H1 (cell line): ENCODE data around the gene FMN2. TPM values are rescaled to one million over a fixed set of nuclear protein-coding genes. Genes with fewer than 3 reads are reported as not detected.

Source experiments
- CTCF ChIA-PET: fragments of 300-600 bp; sonication (Branson Sonifier 250); formaldehyde crosslinking; loops from one replicate; lab custom pipeline; 2021; ENCODE audit not compliant: partially characterized antibody; lab: Charles Lee
- POLR2A ChIA-PET: fragments of 300-600 bp; sonication (Branson Sonifier 250); formaldehyde crosslinking; loops from one replicate; lab custom pipeline; 2021; ENCODE audit warnings: inconsistent platforms; ENCODE audit not compliant: partially characterized antibody; lab: Charles Lee
- DNase-seq, 2 experiments: peaks; one replicate each; pipeline versions ENCODE4 v3.0.0 to v3.0.0-alpha.2; 2010 to 2022; ENCODE audit warnings: low spot score in 2 of 2, low read depth in 1 of 2, mixed read lengths in 1 of 2
- FAIRE-seq: peaks from 2 replicates; lab custom pipeline; 2011; peaks lifted over from hg19 to GRCh38; lab: Jason Lieb, UNC
- H2AFZ ChIP-seq: 2 replicates; pipeline ENCODE4 v1.8.1; 2012; ENCODE audit warnings: low read length, inconsistent platforms
- H2AK5ac ChIP-seq: 2 replicates; pipeline ENCODE4 v1.6.1; 2013; ENCODE audit warnings: low read depth, low read length
- H2BK120ac ChIP-seq: replicated peaks from 2 replicates; pipeline ENCODE3; 2013; ENCODE audit warnings: low read depth, low read length, inconsistent platforms
- H2BK12ac ChIP-seq: 2 replicates; pipeline ENCODE4 v1.6.1; 2013; ENCODE audit warnings: low read depth, low read length
- H2BK15ac ChIP-seq: 2 replicates; pipeline ENCODE4 v1.6.1; 2013; ENCODE audit warnings: low read length
- H2BK20ac ChIP-seq: 2 replicates; pipeline ENCODE4 v1.6.1; 2013; ENCODE audit warnings: low read length
- H2BK5ac ChIP-seq: 2 replicates; pipeline ENCODE4 v1.6.1; 2013; ENCODE audit warnings: low read depth, low read length
- H3K14ac ChIP-seq: 2 replicates; pipeline ENCODE4 v1.6.1; 2013; ENCODE audit warnings: inconsistent platforms; ENCODE audit not compliant: insufficient read length
- H3K18ac ChIP-seq: 2 replicates; pipeline ENCODE4 v1.6.1; 2013; ENCODE audit warnings: low read length; ENCODE audit errors: extremely low read depth
- H3K23ac ChIP-seq: 2 replicates; pipeline ENCODE4 v1.6.1; 2013; ENCODE audit warnings: inconsistent platforms; ENCODE audit not compliant: insufficient read length
- H3K23me2 ChIP-seq: 2 replicates; pipeline ENCODE4 v1.6.1; 2013; ENCODE audit warnings: low read depth, low read length
- H3K27ac ChIP-seq: 2 replicates; pipeline ENCODE4 v1.6.1; 2011; ENCODE audit warnings: low read depth, low read length, inconsistent platforms
- H3K27me3 ChIP-seq, 4 experiments: replicated peaks in 1 of 4; 1 replicate in 1 of 4; 2 replicates in 3 of 4; pipeline versions ENCODE4 v1.6.1 to v1.8.1; 2011 to 2013; ENCODE audit warnings: low read length in 3 of 4, mild to moderate bottlenecking in 3 of 4, inconsistent platforms in 2 of 4, mixed read lengths in 2 of 4, moderate library complexity in 1 of 4; ENCODE audit not compliant: control insufficient read depth in 3 of 4, insufficient read depth in 3 of 4; ENCODE audit errors: extremely low read depth in 1 of 4
- H3K36me3 ChIP-seq, 4 experiments: 2 replicates each; pipeline versions ENCODE4 v1.6.1 to v1.8.1; 2011 to 2013; ENCODE audit warnings: mild to moderate bottlenecking in 4 of 4, low read length in 3 of 4, moderate library complexity in 2 of 4, control low read depth in 1 of 4, inconsistent platforms in 1 of 4; ENCODE audit not compliant: insufficient read depth in 4 of 4, control insufficient read depth in 2 of 4
- H3K4ac ChIP-seq: replicated peaks from 2 replicates; pipeline ENCODE3; 2013; ENCODE audit warnings: low read length, low read depth, mixed read lengths, inconsistent platforms; ENCODE audit not compliant: insufficient read length
- H3K4me1 ChIP-seq, 4 experiments: replicated peaks in 1 of 4; 1 replicate in 1 of 4; 2 replicates in 3 of 4; pipeline versions ENCODE4 v1.6.1 to v1.8.1; 2011 to 2013; ENCODE audit warnings: low read length in 3 of 4, inconsistent platforms in 2 of 4, mixed read lengths in 1 of 4; ENCODE audit not compliant: insufficient read depth in 4 of 4, control insufficient read depth in 3 of 4
- H3K4me2 ChIP-seq, 2 experiments: 2 replicates each; pipeline versions ENCODE4 v1.6.1 to v1.8.1; 2011 to 2013; ENCODE audit warnings: low read depth in 2 of 2, low read length in 2 of 2, control low read depth in 1 of 2, inconsistent platforms in 1 of 2, mild to moderate bottlenecking in 1 of 2; ENCODE audit not compliant: insufficient read depth in 1 of 2
- H3K4me3 ChIP-seq, 4 experiments: fragments of 200-600, 300-600 bp in 1 of 4; sonication (generic), shearing (Covaris generic), sonication (Bioruptor Twin) in 1 of 4; 2 replicates each; pipeline versions ENCODE4 v1.5.1 to v1.8.1; 2011 to 2016; ENCODE audit warnings: low read length in 4 of 4, low read depth in 3 of 4, control low read depth in 2 of 4, inconsistent platforms in 2 of 4, mild to moderate bottlenecking in 2 of 4, mixed read lengths in 1 of 4, moderate library complexity in 1 of 4; ENCODE audit not compliant: insufficient read depth in 2 of 4; ENCODE audit errors: extremely low read depth in 1 of 4
- H3K56ac ChIP-seq: replicated peaks from 2 replicates; pipeline ENCODE3; 2013; ENCODE audit warnings: low read depth, mild to moderate bottlenecking, mixed read lengths, low read length, inconsistent platforms; ENCODE audit not compliant: insufficient read length
- H3K79me1 ChIP-seq: 2 replicates; pipeline ENCODE4 v1.6.1; 2013; ENCODE audit warnings: low read depth, low read length, control low read depth
- H3K79me2 ChIP-seq, 2 experiments: 2 replicates each; pipeline versions ENCODE4 v1.6.1 to v1.8.1; 2012 to 2013; ENCODE audit warnings: low read length in 2 of 2, mild to moderate bottlenecking in 2 of 2, inconsistent platforms in 1 of 2; ENCODE audit not compliant: insufficient read depth in 2 of 2, control insufficient read depth in 1 of 2
- H3K9ac ChIP-seq, 4 experiments: replicated peaks in 1 of 4; 1 replicate in 1 of 4; 2 replicates in 3 of 4; pipeline versions ENCODE4 v1.6.1 to v1.8.1; 2011 to 2013; ENCODE audit warnings: low read depth in 3 of 4, low read length in 3 of 4, control low read depth in 2 of 4, mild to moderate bottlenecking in 2 of 4, moderate library complexity in 2 of 4, inconsistent platforms in 1 of 4; ENCODE audit errors: extremely low read depth in 1 of 4
- H3K9me3 ChIP-seq, 2 experiments: 2 replicates each; pipeline versions ENCODE4 v1.6.1 to v1.8.1; 2012 to 2013; ENCODE audit warnings: mild to moderate bottlenecking in 2 of 2, moderate library complexity in 2 of 2, control low read depth in 1 of 2, inconsistent platforms in 1 of 2, low read depth in 1 of 2, low read length in 1 of 2, mixed read lengths in 1 of 2; ENCODE audit not compliant: insufficient read depth in 2 of 2
- H4K20me1 ChIP-seq, 2 experiments: replicated peaks in 1 of 2; 2 replicates each; pipeline versions ENCODE3 to v1.8.1; 2011 to 2013; ENCODE audit warnings: inconsistent platforms in 2 of 2, low read length in 2 of 2, mild to moderate bottlenecking in 1 of 2; ENCODE audit not compliant: insufficient read depth in 2 of 2, control insufficient read depth in 1 of 2
- H4K5ac ChIP-seq: 2 replicates; pipeline ENCODE4 v1.6.1; 2013; ENCODE audit warnings: low read length, low read depth, mixed read lengths, inconsistent platforms; ENCODE audit not compliant: insufficient read length
- H4K8ac ChIP-seq: 2 replicates; pipeline ENCODE4 v1.8.0; 2013; ENCODE audit warnings: mild to moderate bottlenecking, moderate library complexity, low read length, inconsistent platforms; ENCODE audit not compliant: insufficient read depth; ENCODE audit errors: extremely low read depth
- H4K91ac ChIP-seq: replicated peaks from 2 replicates; pipeline ENCODE3; 2013; ENCODE audit warnings: low read length, mixed read lengths, inconsistent platforms; ENCODE audit not compliant: insufficient read length
- BCL11A ChIP-seq, 2 experiments: IDR thresholded peaks; one replicate each; pipeline ENCODE4 v1.6.1; 2011; ENCODE audit warnings: low read depth in 2 of 2, low read length in 2 of 2, mild to moderate bottlenecking in 2 of 2
- CBX8 ChIP-seq: fragments of 300-800, 300-1000 bp; sonication (generic); IDR thresholded peaks from 2 replicates; pipeline ENCODE4 v1.7.1; 2016; ENCODE audit warnings: low read depth, low read length, borderline replicate concordance
- CTCF ChIP-seq, 3 experiments: IDR thresholded peaks; 1 replicate in 2 of 3; 2 replicates in 1 of 3; pipeline versions ENCODE4 v1.5.1 to v1.6.1; 2011; ENCODE audit warnings: low read length in 3 of 3, mild to moderate bottlenecking in 3 of 3, inconsistent platforms in 2 of 3, low read depth in 1 of 3, moderate library complexity in 1 of 3; ENCODE audit not compliant: insufficient read depth in 1 of 3; ENCODE audit errors: control extremely low read depth in 1 of 3
- E2F6 ChIP-seq: IDR thresholded peaks from 2 replicates; pipeline ENCODE4 v1.6.1; 2012; ENCODE audit warnings: inconsistent platforms
- EGR1 ChIP-seq: IDR thresholded peaks from 2 replicates; pipeline ENCODE4 v1.6.1; 2011; ENCODE audit warnings: low read depth, low read length, borderline replicate concordance
- HDAC2 ChIP-seq, 2 experiments: fragments of 300-600 bp in 1 of 2; sonication (generic) in 1 of 2; IDR thresholded peaks; 2 replicates each; pipeline ENCODE4 v1.6.1; 2011 to 2012; ENCODE audit warnings: low read depth in 2 of 2, low read length in 2 of 2, mild to moderate bottlenecking in 2 of 2, moderate library complexity in 2 of 2, borderline replicate concordance in 1 of 2, inconsistent platforms in 1 of 2
- KDM4A ChIP-seq: IDR thresholded peaks from one replicate; pipeline ENCODE4 v1.7.1; 2012; ENCODE audit warnings: low read depth, mild to moderate bottlenecking, moderate library complexity, low read length, inconsistent platforms; ENCODE audit not compliant: severe bottlenecking
- RFX5 ChIP-seq: IDR thresholded peaks from 2 replicates; pipeline ENCODE4 v1.6.1; 2011; ENCODE audit warnings: low read depth, low read length, improper control_type of control experiment, borderline replicate concordance
- RNF2 ChIP-seq: fragments of 200-900, 300-1000 bp; sonication (generic); IDR thresholded peaks from 2 replicates; pipeline ENCODE4 v1.7.1; 2016; ENCODE audit warnings: borderline replicate concordance, low read depth, mild to moderate bottlenecking, antibody characterized with exemption, low read length; ENCODE audit not compliant: poor library complexity, severe bottlenecking; ENCODE audit errors: missing control alignments
- SRF ChIP-seq: IDR thresholded peaks from 2 replicates; pipeline ENCODE4 v1.6.1; 2011; ENCODE audit warnings: mild to moderate bottlenecking, low read depth, low read length, moderate library complexity
- WGBS, 2 experiments: shearing (Covaris generic) in 1 of 2; methylation state at CpG; one replicate each; pipeline versions ENCODE4 v1.1.6 to v1.1.7; 2013 to 2015; ENCODE audit warnings: low lambda C conversion rate in 2 of 2, mixed read lengths in 2 of 2, inconsistent platforms in 1 of 2, low coverage in 1 of 2, missing lambda C conversion rate in 1 of 2; ENCODE audit not compliant: insufficient replicate concordance in 2 of 2, insufficient coverage in 1 of 2, insufficient read length in 1 of 2; ENCODE audit errors: extremely low coverage in 1 of 2, missing lambda C conversion rate in 1 of 2; 5-methylcytosine and 5-hydroxymethylcytosine counted together
- polyA plus RNA-seq, 7 experiments: library from polyadenylated mRNA; depleted of rRNA in 3 of 7; stranded (reverse) in 5 of 7; unstranded in 2 of 7; fragments of >200 nt in 5 of 7; fragments of 200-250 nt in 2 of 7; gene quantifications; 1 replicate in 5 of 7; 2 replicates in 1 of 7; 4 replicates in 1 of 7; pipeline versions ENCODE4 v1.2.1 to v1.2.3, GENCODE V29; 2011 to 2013; ENCODE audit warnings: missing spikeins in 2 of 7, mixed read lengths in 2 of 7
- total RNA-seq: library from RNA; stranded (reverse); fragmentation: NEBNext Ultra II Directional; extraction: Animal tissue kit (Norgen Biotek cat#: 25700); gene quantifications from 2 replicates; pipeline ENCODE4 v1.2.1, GENCODE V29; 2021

Gene FMN2
- total and polyA plus RNA-seq, 2 of the 8 experiments (the other 6 are each of a cell fraction or from before 2014, with no cell fraction given): 0.83 to 2.0 TPM

GRCh38 chr1:240293706-240294105 is 202.0 kb downstream of the FMN2 start:
- 95% methylated on average over 2 of the region's 2 CpGs; no CpG with 5 or more reads in 1 of the 2 experiments for WGBS, 2 experiments
- Histone ChIP-seq H4K91ac (no peak overlapping the region), H3K36me3 (no peaks in the 10 kb centered on the region), H3K9me3 (no peaks in the 10 kb centered on the region), H3K4me1 (no peaks in the 10 kb centered on the region), H3K23me2 (no peaks in the 10 kb centered on the region), H3K4me2 (no peak overlapping the region), H4K20me1 (no peaks in the 10 kb centered on the region), H3K4me3 (no peak overlapping the region), H3K23ac (no peak overlapping the region), H2AFZ (no peak overlapping the region), H3K18ac (no peak overlapping the region), H3K4ac (no peak overlapping the region), H3K27me3 (no peaks in the 10 kb centered on the region), H2BK120ac (no peak overlapping the region), H2BK5ac (no peak overlapping the region), H2BK15ac (no peak overlapping the region), H4K5ac (no peak overlapping the region), H2AK5ac (no peak overlapping the region), H3K27ac (no peak overlapping the region), H2BK20ac (no peak overlapping the region), H3K14ac (no peak overlapping the region), H3K79me1 (no peaks in the 10 kb centered on the region), H4K8ac (no peak overlapping the region), H3K79me2 (no peaks in the 10 kb centered on the region), H3K9ac (no peak overlapping the region), H2BK12ac (no peak overlapping the region), H3K56ac (no peak overlapping the region)
- CTCF ChIA-PET: interaction anchor here (1.8 kb wide), 1 partner anchor 316 kb away, joined by 4 read pairs; no protein-coding TSS in a partner anchor
- POLR2A ChIA-PET: no interaction called here
- FAIRE-seq: no peak
- DNase-seq: no peak
- TF ChIP-seq KDM4A (no peak), CBX8 (no peak), HDAC2 (IDR thresholded peaks at IDR 0.05; ENCODE audit: borderline replicate concordance in 1 of 2, low read depth in 2 of 2, low read length in 2 of 2) (no peak), E2F6 (no peak), SRF (no peak), EGR1 (no peak), BCL11A (IDR thresholded peaks at IDR 0.05; ENCODE audit: low read depth in 2 of 2, low read length in 2 of 2) (no peak), CTCF (IDR thresholded peaks at IDR 0.05; ENCODE audit: control extremely low read depth in 1 of 3, insufficient read depth in 1 of 3, low read depth in 1 of 3, low read length in 3 of 3) (no peak), RNF2 (no peak), RFX5 (no peak)
